CD4-positive, alpha-beta T cell treated with Interleukin-2 at 100 ng/mL for 4 hours (primary cell): ENCODE data around the gene MTX3.
A peak's percentile ranks its signal among the peaks of the same experiment; 100 is the strongest.

ENCODE experiments used
- DNase-seq: peaks from one replicate; pipeline ENCODE4 v3.0.0-alpha.2; 2020; ENCODE audit warnings: low spot score

MTX3 gene

GRCh38 chr5:79990598-79991507, at the start of gene MTX3:
Gene MTX3 (minus strand): TSS chr5:79991262. CDS start chr5:79991238, 24 bp downstream.
- peak; percentile 87 for DNase-seq

- DNase-seq, result no peak
These were observed 48.6 kb upstream of the MTX3 start for GRCh38 chr5:80039650-80040049.

GRCh38 chr5:80037366-80037765, 46.3 kb upstream of the MTX3 start:
- DNase-seq, result no peak

- no peak for DNase-seq
These were observed 45.6 kb upstream of the MTX3 start for GRCh38 chr5:80036615-80037014.

GRCh38 chr5:80035839-80036238, 44.8 kb upstream of the MTX3 start:
- DNase-seq, result no peak

- DNase-seq, result no peak
These were observed 44.1 kb upstream of the MTX3 start, which contains the start of gene THBS4 for GRCh38 chr5:80034962-80035821. Gene THBS4 (plus strand): TSS chr5:80035348. CDS start chr5:80035538, 190 bp downstream.

GRCh38 chr5:80034559-80034958, 43.5 kb upstream of the MTX3 start:
- DNase-seq, result no peak

- no peak for DNase-seq
These were observed 42.5 kb upstream of the MTX3 start for GRCh38 chr5:80033513-80033912.

- no peak for DNase-seq
These were observed 40.0 kb upstream of the MTX3 start for GRCh38 chr5:80031109-80031508.

- no peak for DNase-seq
These were observed 35.8 kb upstream of the MTX3 start for GRCh38 chr5:80026841-80027240.

- no peak for DNase-seq
These were observed 34.0 kb upstream of the MTX3 start for GRCh38 chr5:80025069-80025468.

GRCh38 chr5:80010754-80011392, 19.8 kb upstream of the MTX3 start:
- DNase-seq, result no peak

GRCh38 chr5:80008995-80009765, 18.1 kb upstream of the MTX3 start:
- no peak for DNase-seq

GRCh38 chr5:80002677-80003076, 11.6 kb upstream of the MTX3 start:
- no peak for DNase-seq

- no peak for DNase-seq
These were observed 8.7 kb upstream of the MTX3 start for GRCh38 chr5:79999722-80000121.

- no peak for DNase-seq
These were observed 2.0 kb upstream of the MTX3 start for GRCh38 chr5:79992891-79993657.

- DNase-seq, result peak; percentile 62
These were observed 861 bp downstream of the MTX3 start for GRCh38 chr5:79990205-79990597.

- no peak for DNase-seq
These were observed 4.8 kb downstream of the MTX3 start for GRCh38 chr5:79986260-79986659.

GRCh38 chr5:79985288-79985687, 5.8 kb downstream of the MTX3 start:
- no peak for DNase-seq

- no peak for DNase-seq
These were observed 6.7 kb downstream of the MTX3 start for GRCh38 chr5:79984363-79984762.

- DNase-seq, result no peak
These were observed 7.4 kb downstream of the MTX3 start for GRCh38 chr5:79983618-79984017.
